Endometrium (tissue), 2 donors: Measurements from ENCODE around the gene VAX1.
"Not testable (repeated sequence)": the region's sequence is repeated elsewhere in the genome, so short reads cannot be mapped to it uniquely, and the experiment has no call there.

ENCODE experiments used
- FAIRE-seq: peaks from 2 replicates; lab custom pipeline; 2012; peaks lifted over from hg19 to GRCh38; lab: Jason Lieb, UNC
- donor health status: control.
- donor health status: control.

Gene VAX1

DNA sequence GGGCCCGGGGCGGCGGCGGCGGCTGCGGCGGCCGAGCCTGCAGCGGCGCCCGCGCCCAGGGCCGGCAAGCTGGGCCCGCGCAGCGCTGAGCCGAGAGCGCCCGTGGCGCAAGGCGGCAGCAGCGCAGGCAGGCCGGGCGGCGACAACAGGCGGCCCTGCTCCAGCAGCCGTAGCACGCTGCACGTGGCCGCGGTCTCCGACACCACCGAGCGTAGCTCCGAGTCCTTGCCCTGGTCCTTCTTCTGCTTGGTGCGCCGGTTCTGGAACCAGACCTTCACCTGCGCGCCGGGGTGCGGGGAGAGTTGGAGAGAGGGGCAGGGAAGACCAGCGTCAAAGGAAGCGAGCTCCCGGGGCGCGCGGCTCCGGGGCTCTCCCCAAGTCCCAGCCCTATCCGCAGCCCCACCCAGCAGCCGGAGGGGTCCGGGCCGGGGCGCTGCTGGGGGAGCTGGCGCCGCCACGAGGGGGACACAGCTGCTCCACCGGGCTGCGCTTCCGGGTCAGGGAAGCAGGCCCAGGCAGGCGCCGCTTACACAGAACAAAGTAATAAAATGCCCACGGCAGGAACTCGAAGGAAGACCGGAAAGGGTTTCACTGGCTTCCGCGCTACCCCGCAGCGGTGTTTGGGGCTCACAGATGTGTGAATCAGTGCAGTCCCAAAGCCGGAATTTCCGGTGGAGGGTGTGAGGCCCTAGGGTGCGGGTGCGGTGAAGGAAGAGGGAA lies 3.6 kb downstream of the VAX1 start:
- FAIRE-seq = no peak

GRCh38 chr10:117134056-117134305 lies 4.1 kb downstream of the VAX1 start:
- FAIRE-seq = no peak

DNA sequence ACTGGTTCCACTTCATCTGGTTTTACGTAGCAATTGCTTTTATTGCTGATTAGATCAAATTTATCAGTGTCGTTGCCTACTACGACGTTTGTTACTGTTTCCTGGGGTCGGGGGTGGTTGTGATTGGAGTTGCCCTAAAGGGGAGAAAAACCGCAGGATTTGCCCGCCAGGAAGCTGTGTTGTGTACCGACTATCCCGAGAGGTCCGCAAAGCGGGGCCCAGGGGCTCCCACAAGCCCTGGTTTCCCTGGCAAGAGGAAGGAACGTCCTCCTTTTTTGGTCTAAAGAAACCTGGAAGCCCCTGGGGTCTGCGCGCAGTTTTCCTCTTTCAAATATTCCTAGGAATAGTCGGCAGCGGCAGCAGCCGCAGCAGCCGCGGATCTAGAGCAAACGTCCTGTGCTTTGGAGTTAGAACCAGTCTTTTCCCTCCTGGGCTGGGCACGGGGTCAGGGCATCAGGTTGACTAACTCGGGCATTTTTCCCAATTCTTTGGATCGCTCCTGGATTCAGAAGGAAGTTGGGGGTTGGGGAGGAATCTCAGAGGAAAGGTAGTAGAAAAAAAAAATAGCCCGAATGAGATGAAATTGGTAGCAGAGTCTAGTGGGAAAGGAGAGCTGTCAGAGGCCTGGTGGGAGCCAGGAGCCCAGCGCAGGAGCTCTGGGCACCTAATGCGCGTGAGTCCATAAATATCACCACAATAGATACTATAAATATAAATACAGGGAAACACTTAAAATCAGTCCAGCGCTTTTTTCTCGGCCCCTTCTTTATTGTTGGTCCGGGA lies 4.6 kb downstream of the VAX1 start:
- FAIRE-seq = no peak

DNA sequence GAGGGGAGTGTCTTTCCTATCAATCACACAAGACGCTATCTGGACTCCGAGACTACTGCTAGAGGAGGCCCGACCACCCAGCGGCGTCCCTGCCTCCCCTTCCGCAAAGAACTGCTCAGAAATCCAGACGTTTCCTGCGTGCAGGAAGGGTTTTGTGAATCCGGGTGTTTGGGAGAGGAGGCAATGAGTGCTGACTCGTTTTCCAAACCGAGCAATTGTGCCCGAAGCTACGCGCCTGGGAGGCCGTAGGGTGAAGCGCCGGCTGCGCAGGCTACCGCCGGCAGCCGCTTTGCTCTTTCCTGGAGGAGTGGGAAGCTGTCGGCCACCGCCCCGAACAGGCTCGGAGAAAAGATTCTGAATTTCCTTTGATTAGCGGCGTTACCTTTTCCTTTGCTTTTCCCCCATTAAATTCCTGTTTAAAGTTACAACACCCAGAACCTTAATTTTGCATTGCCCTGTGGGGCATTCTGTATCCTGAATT lies 5.3 kb downstream of the VAX1 start:
- FAIRE-seq = no peak

DNA sequence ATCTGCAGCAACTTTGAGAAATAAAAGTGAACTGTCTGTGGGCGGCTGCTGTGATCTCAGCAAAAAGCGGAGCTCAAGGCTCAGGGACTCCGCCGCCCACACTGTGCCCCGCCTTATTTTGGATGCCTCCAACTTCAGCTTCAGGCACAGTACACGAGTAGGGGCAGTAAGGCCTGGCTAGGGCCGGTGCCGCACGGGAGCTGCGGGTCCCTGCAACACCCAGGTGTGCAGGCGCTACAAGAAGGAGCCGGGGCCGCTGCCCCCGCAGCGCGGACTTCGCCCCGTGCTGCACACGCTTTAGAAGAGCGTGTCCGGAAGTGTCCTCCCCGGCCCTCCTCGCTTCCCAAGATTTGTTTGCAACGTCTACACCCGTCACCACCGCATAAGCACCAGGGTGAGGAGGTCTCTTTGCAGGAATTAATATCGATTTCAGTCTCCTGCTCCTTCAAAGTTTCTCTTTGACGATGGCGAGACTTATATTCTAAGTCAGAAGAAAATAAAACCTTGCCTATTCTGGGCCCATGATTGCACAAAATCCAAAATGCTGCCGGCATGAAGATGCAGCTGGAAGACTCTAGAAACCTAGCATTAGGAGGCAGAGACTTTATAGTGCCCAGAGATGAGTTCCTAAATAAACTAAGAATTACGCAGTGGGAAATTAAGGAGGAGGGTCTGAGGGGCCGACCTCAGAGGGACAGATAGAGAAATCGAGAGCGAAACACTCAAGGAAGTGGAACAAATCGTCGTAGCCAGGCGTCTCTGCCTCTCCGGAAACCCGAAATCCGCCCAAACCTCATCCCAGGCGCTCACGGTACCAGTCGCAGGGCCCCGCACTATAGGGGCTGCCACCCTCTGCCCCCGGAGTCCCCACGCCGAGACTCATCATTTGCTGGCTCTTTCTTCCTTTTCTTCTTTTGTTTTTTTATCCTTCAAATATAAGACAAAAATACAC lies 6.4 kb downstream of the VAX1 start:
- no peak for FAIRE-seq

- no peak for FAIRE-seq
Observed at GRCh38 chr10:117130862-117131375, 7.2 kb downstream of the VAX1 start.

GRCh38 chr10:117130346-117130745 lies 7.7 kb downstream of the VAX1 start:
- FAIRE-seq = no peak

- not testable (repeated sequence) for FAIRE-seq
Observed at GRCh38 chr10:117126645-117127044, 11.4 kb downstream of the VAX1 start.

GRCh38 chr10:117126034-117126433 lies 12.0 kb downstream of the VAX1 start:
- no peak for FAIRE-seq

- no peak for FAIRE-seq
Observed at GRCh38 chr10:117112220-117112619, 25.9 kb downstream of the VAX1 start.

DNA sequence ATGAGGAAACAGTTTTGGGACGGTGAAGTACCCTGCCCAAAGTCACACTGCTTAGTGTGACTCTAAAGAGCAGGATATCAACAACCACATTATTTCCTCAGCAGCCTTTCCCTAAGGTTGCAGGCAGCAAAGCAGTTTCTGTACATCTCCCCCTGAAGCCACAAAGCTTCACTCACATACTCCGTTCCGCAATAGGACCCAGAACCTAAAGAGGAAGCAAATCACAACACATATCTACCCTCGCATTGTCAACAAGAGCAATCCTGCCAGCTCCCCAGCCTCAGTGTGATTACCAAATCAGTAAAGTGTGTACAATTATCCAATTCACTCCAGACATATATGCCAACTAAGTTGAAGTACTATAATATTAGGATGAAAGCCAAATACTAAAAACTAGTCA lies 30.8 kb downstream of the VAX1 start:
- FAIRE-seq = no peak

- no peak for FAIRE-seq
Observed at GRCh38 chr10:117096599-117097201, 41.4 kb downstream of the VAX1 start.

DNA sequence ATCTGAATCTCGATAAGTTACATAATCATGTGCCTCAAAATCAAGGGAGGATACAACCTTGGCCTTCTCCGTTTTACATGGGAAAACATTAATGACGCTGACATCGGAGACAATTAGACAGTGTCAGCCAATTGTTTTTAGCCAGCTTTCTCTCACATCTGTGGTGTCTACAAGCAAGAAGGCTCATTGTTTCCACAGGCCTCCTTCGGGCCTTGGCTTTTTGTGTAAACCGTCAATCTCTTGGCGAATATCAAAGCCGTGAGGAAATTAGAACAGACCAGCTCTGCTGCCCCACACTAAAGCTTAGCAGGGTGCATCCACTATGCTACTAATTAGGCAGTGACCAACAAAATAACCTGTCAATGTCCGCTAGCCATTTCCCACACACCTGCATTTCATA lies 43.2 kb downstream of the VAX1 start:
- FAIRE-seq = no peak

DNA sequence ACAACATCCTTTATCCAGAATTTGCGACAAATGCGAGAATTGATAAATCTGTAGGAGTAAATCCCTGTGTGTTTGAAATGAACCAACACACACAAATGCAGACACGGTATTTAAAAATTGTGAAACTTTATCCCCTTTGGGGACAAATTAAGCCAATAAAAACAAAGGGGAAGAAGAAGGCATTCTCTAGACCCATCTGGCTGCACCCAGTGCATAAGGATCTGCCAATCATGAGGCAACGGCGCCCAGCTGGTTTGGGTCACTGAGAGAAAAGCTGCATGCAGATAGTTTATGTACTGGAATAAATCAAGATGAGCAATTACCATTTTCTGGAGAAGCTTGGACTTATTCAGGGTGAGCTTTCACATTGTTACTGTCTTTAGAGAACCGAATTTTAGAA lies 45.7 kb downstream of the VAX1 start:
- no peak for FAIRE-seq

DNA sequence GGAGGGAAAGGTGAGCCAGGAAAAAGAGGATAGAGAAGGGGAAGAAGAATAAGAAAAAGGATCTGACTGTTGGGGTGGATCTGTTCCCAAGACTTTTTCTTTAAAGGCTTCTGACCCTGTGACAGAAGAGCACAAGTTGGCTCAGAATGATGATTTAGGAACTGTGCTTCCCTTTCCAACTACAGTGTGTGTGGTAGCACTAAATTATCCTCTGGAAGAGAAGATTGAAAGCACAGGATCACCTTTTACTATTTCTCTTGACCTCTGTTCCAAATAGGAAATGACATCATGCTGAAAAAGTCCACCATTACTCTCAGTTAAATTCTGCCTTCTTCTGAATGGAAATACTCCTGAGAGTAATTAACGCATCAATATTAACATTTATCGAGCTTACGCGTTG lies 47.2 kb downstream of the VAX1 start:
- no peak for FAIRE-seq

- FAIRE-seq = no peak
Observed at GRCh38 chr10:117087521-117087920, 50.5 kb downstream of the VAX1 start.

DNA sequence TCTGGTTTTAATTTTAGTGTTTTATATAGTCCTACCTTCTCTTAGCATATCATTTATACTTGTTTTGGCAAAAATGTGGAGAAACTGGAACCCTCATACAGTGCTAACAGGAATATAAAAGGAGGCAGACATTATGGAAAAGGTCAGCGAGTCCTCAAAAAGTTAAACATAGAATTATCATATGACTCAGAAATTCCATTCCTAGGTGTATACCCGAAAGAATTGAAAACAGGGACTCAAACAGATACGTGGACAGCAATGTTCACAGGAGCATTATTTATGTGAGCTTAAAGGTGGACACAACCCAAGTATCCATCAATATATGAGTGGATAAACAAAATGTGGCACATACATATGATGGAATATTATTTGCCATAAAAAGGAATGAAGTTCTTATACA lies 51.5 kb downstream of the VAX1 start:
- no peak for FAIRE-seq

- FAIRE-seq = not testable (repeated sequence)
Observed at GRCh38 chr10:117084421-117085246, 53.4 kb downstream of the VAX1 start.
